ENCODE measurements around the gene CLK4. TPM values are rescaled to one million over a fixed set of nuclear protein-coding genes. Genes with fewer than 3 reads are reported as not detected.

CLK4 gene
- polyA plus RNA-seq, 3 donors from 2014 or later, result 9.3 to 18.0 (median 16.9) TPM

Other genes with a start within 250 kb of the CLK4 start
- gene COL23A1, start 36.7 kb downstream of the CLK4 start, polyA plus RNA-seq, result under 1 TPM in 2 of 3 donors, not detected in 1; 0.40 to 0.78 TPM
- gene ZNF354A, start 103.6 kb upstream of the CLK4 start, polyA plus RNA-seq, result 10 to 100 TPM in 2 of 3 donors, 1 to 10 TPM in 1; 8.4 to 20.1 (median 13.0) TPM
- gene ZNF354B, start 232.9 kb upstream of the CLK4 start, polyA plus RNA-seq, result 1 to 10 TPM; 2.2 to 5.1 (median 2.7) TPM

Measured in immature natural killer cell (primary cell).